ENCODE data around the gene SLC39A13.

SLC39A13 gene

GRCh38 chr11:47436726-47437125 lies 28.3 kb downstream of the SLC39A13 start:
- Histone ChIP-seq H3K9me2 (replicated peaks; ENCODE audit: insufficient read depth, low read length) (no peaks in the 10 kb centered on the region), H3K36me3 (ENCODE audit: low read length) (no peaks in the 10 kb centered on the region), H3K79me2 (ENCODE audit: insufficient read depth, low read length) (no peaks in the 10 kb centered on the region), H2AFZ (ENCODE audit: low read depth, low read length, severe bottlenecking) (no peak overlapping the region), H3K4me2 (ENCODE audit: low read depth, low read length, poor library complexity, severe bottlenecking) (no peak overlapping the region), H3F3A (ENCODE audit: insufficient read depth) (no peaks in the 10 kb centered on the region), H3K4me3 (ENCODE audit: insufficient read depth, low read length, poor library complexity, severe bottlenecking) (no peak overlapping the region), H3K27me3 (ENCODE audit: low read length) (no peaks in the 10 kb centered on the region), H3K9me3 (ENCODE audit: insufficient read depth, low read length) (no peaks in the 10 kb centered on the region), H4K20me1 (ENCODE audit: low read depth, low read length) (no peaks in the 10 kb centered on the region), H3K27ac (ENCODE audit: low read depth, low read length) (no peak overlapping the region), H3K9ac (ENCODE audit: low read length) (no peak overlapping the region)
- no peak for TF ChIP-seq CTCF (IDR thresholded peaks at IDR 0.05; ENCODE audit: insufficient read depth, low read length, poor library complexity, severe bottlenecking)
- no peak for TF ChIP-seq EZH2phosphoT487 (conservative IDR thresholded peaks at IDR 0.05; ENCODE audit: low read length)

GRCh38 chr11:47437218-47437745 lies 28.9 kb downstream of the SLC39A13 start:
- H3K79me2 ChIP-seq (ENCODE audit: insufficient read depth, low read length) = no peaks in the 10 kb centered on the region
- no peaks in the 10 kb centered on the region for H3K36me3 ChIP-seq (ENCODE audit: low read length)
- H3K9me2 ChIP-seq (replicated peaks; ENCODE audit: insufficient read depth, low read length) = no peaks in the 10 kb centered on the region
- no peaks in the 10 kb centered on the region for H3K9me3 ChIP-seq (ENCODE audit: insufficient read depth, low read length)
- no peak overlapping the region for H2AFZ ChIP-seq (ENCODE audit: low read depth, low read length, severe bottlenecking)
- TF ChIP-seq EZH2phosphoT487 (conservative IDR thresholded peaks at IDR 0.05; ENCODE audit: low read length) (no peak), CTCF (IDR thresholded peaks at IDR 0.05; ENCODE audit: insufficient read depth, low read length, poor library complexity, severe bottlenecking) (no peak)
- H4K20me1 ChIP-seq (ENCODE audit: low read depth, low read length) = no peaks in the 10 kb centered on the region
- no peaks in the 10 kb centered on the region for H3K27me3 ChIP-seq (ENCODE audit: low read length)
- no peak overlapping the region for H3K4me2 ChIP-seq (ENCODE audit: low read depth, low read length, poor library complexity, severe bottlenecking)
- no peak overlapping the region for H3K27ac ChIP-seq (ENCODE audit: low read depth, low read length)
- no peaks in the 10 kb centered on the region for H3F3A ChIP-seq (ENCODE audit: insufficient read depth)
- H3K9ac ChIP-seq (ENCODE audit: low read length) = no peak overlapping the region
- no peak overlapping the region for H3K4me3 ChIP-seq (ENCODE audit: insufficient read depth, low read length, poor library complexity, severe bottlenecking)

GRCh38 chr11:47437746-47438418 lies 29.5 kb downstream of the SLC39A13 start:
- H3K4me2 ChIP-seq (ENCODE audit: low read depth, low read length, poor library complexity, severe bottlenecking) = no peak overlapping the region
- H3K36me3 ChIP-seq (ENCODE audit: low read length) = no peaks in the 10 kb centered on the region
- H2AFZ ChIP-seq (ENCODE audit: low read depth, low read length, severe bottlenecking) = no peak overlapping the region
- no peaks in the 10 kb centered on the region for H3K79me2 ChIP-seq (ENCODE audit: insufficient read depth, low read length)
- no peaks in the 10 kb centered on the region for H3K27me3 ChIP-seq (ENCODE audit: low read length)
- no peak overlapping the region for H3K9ac ChIP-seq (ENCODE audit: low read length)
- H3K4me3 ChIP-seq (ENCODE audit: insufficient read depth, low read length, poor library complexity, severe bottlenecking) = no peak overlapping the region
- H4K20me1 ChIP-seq (ENCODE audit: low read depth, low read length) = no peaks in the 10 kb centered on the region
- no peak overlapping the region for H3K27ac ChIP-seq (ENCODE audit: low read depth, low read length)
- TF ChIP-seq EZH2phosphoT487 (conservative IDR thresholded peaks at IDR 0.05; ENCODE audit: low read length) = no peak
- no peaks in the 10 kb centered on the region for H3K9me3 ChIP-seq (ENCODE audit: insufficient read depth, low read length)
- no peaks in the 10 kb centered on the region for H3K9me2 ChIP-seq (replicated peaks; ENCODE audit: insufficient read depth, low read length)
- no peaks in the 10 kb centered on the region for H3F3A ChIP-seq (ENCODE audit: insufficient read depth)

GRCh38 chr11:47438721-47439120 lies 30.3 kb downstream of the SLC39A13 start:
- no peak overlapping the region for H3K27ac ChIP-seq (ENCODE audit: low read depth, low read length)

More at GRCh38 chr11:47438721-47439120, 30.3 kb downstream of the SLC39A13 start:
- Histone ChIP-seq H3K79me2 (ENCODE audit: insufficient read depth, low read length) (no peaks in the 10 kb centered on the region), H3K36me3 (ENCODE audit: low read length) (no peaks in the 10 kb centered on the region), H3K9me2 (replicated peaks; ENCODE audit: insufficient read depth, low read length) (no peaks in the 10 kb centered on the region), H3K4me3 (ENCODE audit: insufficient read depth, low read length, poor library complexity, severe bottlenecking) (no peak overlapping the region), H4K20me1 (ENCODE audit: low read depth, low read length) (no peaks in the 10 kb centered on the region), H3F3A (ENCODE audit: insufficient read depth) (no peaks in the 10 kb centered on the region), H3K9ac (ENCODE audit: low read length) (no peak overlapping the region), H3K27me3 (ENCODE audit: low read length) (no peaks in the 10 kb centered on the region), H3K4me2 (ENCODE audit: low read depth, low read length, poor library complexity, severe bottlenecking) (no peak overlapping the region), H2AFZ (ENCODE audit: low read depth, low read length, severe bottlenecking) (no peak overlapping the region), H3K9me3 (ENCODE audit: insufficient read depth, low read length) (no peaks in the 10 kb centered on the region)
- TF ChIP-seq EZH2phosphoT487 (conservative IDR thresholded peaks at IDR 0.05; ENCODE audit: low read length) (no peak), CTCF (IDR thresholded peaks at IDR 0.05; ENCODE audit: insufficient read depth, low read length, poor library complexity, severe bottlenecking) (no peak)

Data from SU-DHL-6 (cell line).